Renal cortical epithelial cell (primary cell): ENCODE results near the gene TMEM106C. TPM values are rescaled to one million over a fixed set of nuclear protein-coding genes. Genes with fewer than 3 reads are reported as not detected.

ENCODE experiments used
- DNase-seq: peaks from one replicate; pipeline ENCODE4 v3.0.0-alpha.2; 2011; ENCODE audit warnings: low read depth
- total RNA-seq: library from RNA; depleted of rRNA; stranded (reverse); fragments of >200 nt; gene quantifications from 2 replicates; pipeline ENCODE4 v1.2.3, GENCODE V29; 2014

TMEM106C gene
- total RNA-seq, 1 donor from 2014 or later = 85.7 TPM

DNA sequence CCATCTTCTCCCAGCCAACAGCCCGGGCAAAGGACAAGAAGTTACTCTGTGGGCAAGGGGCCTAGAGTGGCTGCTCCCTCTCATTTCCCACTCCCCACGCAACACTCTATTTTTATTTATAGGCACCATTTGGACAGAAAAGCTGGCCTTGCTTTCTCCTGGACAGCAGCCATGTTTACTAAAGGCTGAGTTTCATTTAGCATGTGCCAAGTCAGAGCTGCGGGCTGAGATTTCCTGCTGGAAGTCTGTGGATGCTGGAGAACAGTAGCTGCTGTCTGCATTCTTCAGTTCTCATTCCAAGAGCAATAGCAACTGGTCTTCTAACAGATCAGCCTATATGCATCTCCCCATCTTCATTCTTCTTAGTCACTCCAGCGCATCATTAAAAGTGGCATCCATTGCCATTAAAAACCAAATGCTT is 32.6 kb downstream of the TMEM106C start:
- no peak for DNase-seq

DNA sequence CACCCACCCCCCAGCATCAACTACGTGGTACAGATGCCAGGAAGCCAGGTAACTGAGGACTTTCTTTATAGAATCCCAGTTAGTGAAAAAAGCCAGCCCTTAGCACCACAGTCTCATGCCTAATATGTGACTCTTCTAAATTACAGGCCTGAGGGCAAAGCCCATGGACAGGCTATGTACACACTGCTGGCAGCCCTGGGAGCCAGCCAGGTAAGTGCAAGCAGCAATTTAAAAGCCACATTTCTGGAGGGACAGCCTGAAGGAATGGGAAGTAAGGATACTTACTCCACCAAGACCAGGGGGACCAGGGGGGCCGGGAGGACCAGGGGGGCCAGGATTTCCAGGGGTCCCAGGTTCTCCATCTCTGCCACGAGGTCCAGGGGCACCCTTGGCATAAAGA is 33.9 kb downstream of the TMEM106C start:
- DNase-seq = no peak

DNA sequence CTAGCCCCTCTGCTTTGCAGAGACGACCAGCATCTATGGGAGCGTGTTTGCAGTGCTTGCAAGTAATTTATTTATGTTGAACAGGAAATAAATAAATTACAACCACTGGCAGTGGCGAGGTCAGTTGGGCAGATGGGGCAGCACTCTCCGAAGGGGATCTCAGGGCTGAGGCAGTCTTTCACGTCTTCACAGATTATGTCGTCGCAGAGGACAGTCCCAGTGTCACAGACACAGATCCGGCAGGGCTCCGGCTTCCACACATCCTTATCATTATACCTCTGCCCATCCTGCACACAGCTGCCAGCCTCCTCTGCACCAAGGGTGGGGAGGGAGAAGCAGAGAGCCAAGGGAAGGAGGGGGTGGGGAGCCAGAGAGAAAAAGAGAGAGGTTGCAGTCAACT is 36.4 kb downstream of the TMEM106C start:
- DNase-seq = no peak

DNA sequence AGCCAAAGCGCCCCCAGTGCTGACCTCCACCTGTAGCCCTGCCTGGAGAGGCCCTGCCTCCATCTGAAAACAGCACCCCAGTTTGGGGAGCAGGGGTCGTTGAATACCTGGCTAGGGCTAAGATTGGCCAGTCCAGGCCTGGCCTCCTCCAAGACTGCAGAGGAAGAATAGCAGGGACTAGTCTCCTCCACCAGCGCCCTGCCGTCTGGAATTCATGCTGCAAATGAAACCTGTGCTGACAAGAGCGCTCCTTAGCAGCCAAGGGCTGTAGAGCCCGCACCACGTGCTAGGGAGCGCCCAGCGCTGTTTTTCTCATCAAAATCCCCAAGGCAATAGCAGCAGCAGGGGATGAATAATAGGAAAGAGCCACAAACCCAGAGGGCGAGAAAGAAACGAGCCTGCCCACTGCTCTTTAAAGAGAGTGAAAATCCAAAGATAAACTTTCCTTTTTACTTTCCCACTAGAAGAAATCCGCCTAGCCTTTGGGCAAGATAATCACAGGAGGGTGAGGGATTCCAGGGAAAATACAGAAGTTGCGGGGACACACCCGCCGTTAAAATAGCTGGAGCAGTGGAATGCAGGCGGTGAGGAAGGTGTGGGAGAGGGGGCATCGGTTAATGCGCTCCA is 37.6 kb downstream of the TMEM106C start:
- peak; percentile 55 for DNase-seq

DNA sequence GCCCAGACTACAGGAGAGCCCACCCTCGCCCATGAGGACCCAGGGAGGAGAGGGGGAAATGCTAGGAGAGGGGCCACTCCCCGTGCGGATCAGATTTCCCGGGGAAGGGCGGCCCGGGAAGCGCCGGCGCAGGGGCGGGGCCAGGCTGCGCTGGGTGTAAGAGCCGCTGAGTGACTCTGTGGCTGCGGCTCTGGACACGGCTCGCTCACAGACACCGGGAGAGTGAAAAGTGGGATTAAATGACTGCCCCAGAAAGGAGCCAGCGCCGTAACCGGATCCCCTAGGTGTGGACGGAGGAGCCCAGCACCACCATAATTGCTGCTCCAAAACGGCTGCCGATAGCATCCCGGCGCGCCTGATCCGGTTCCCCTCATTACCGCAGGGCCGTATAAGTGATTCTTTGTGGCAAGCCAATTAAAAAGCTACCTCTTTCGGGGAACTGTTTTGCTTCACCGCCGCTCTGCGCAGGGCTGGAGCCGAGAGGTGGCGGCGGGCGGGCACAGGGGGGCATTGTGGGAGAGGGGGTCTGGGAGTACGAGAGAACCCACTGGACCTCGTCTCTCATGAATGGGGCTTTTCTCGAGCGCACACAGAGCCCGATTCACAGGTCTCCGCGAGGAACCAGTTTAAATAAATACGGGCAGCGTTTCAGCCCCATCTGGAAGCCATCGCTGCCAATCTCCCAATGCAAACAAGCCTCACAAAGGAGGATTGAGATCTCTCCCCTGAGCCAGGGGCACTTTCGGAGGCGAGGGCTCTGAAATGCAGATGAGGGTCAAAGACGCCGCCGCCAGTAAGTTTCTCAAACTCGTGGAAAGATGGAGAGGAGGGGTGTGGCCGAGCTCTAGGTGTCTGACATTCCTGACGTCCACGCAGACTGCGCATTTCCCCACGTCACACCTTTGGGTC is 38.4 kb downstream of the TMEM106C start:
- DNase-seq = no peak

DNA sequence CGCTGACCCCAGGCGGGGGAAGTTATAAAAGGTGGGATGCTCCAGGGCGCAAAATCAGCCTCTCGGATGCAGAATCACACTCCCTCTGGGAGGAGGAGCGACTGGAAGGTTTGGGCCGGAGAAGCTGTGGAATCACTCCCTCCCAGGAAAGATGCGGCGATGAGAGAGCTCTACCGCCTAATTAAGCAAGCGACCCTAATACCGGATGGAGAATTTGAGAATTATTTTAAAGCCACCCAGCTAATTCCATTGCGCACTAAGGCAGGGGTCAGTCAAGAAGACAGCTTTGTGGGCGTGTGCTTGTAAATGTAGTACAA is 39.0 kb downstream of the TMEM106C start:
- DNase-seq = no peak

DNA sequence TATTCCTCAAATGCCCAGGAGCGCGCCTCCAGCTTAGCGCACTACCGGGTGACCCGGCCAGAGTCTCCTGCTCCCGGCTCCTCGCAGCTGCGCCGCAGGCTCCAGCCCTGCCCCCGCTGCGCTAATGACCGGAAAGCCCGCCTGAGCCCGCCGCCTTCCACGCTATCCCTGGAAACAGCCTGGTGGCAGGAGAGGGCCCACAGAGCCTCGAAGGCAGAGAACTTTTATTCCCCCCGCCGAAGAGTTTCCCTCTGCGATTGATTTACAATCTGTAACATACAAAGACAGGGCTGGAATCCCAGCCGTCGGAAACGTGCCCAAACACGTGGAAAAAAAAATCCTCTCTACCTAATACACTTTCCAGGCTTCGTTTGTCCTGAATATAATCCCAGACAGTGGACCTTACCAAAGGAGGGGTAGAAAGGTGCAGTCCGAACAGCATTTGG is 39.4 kb downstream of the TMEM106C start:
- no peak for DNase-seq

DNA sequence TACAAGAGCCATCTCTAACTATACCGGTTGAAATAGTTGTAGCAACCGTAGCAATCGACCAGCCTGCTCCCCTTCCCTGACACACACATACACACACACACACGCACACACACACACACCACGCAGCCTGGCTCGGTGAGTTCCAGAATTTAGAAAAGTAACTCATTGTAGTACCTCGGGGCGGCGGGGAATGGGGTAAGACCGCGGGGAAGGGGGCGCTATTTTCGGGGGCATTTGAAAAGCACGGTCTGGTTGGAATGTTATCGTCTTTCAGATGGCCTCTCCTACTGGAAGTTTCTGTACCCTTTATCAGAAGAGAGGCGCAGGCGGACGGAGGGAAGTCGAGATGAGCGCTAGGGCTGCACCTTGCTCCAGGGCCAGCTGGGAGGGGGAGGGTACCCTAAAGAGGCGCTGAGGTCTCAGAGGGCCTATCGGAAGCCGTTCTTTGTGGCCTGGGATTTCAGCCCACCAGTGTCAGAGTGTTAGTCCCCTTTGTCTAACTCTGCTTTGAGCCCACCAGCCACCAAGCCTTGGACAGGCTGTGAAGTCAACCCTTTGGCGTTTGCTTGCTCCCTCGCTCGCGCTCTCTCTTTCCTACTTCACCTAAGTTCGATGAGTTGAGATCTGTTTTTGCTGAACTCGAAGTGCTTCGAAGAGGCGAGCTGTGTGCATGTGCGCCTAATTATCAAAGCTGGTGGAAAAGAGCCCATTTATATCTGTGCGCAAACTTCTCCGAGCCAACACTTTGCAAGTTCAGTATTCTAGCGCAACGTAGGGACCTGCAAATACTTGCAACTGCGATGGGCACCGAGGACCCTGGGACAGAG is 40.0 kb downstream of the TMEM106C start:
- no peak for DNase-seq

DNA sequence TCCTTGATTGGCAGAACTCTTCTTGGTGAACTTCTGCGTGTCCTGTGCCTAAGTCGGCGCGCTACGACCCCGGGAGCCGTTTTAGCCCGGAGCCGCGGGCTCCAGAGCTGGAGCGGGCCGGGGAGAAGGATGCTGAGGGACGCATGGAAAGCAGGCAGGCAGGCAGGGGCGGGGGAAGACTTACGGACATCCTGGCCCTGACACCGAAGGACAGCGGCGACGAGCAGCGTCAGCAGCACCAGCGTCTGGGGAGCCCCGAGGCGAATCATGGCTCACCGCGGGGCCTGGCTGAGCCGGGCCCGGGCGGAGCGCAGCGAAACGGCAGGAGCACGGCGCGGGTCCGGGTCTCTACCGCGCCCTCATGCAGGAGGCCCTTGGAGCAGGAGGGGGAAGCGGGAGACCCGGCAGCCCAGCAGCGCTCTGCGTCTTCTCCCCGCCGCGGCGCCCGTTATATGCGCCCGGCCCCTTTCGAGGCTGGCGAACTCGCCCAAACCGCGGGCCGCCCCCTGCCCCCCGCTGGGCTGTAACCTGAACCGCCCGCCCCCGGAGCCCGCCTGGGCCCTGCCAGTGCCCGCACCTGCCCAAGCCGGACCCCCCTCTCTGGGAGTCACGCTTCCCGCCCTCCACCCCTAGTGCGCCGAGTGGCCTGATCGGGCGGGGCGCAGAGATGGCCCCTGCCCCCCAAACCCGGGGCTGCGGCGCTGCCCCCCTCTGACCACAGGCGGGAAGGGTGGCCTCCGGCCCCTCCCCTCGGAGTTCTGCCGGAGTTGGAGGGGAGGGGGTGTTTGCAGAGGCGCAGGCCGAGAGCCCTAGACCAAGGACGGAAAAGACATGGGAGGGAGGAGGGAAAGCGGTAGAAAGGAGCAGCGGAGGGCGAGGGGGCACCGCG is 40.9 kb downstream of the TMEM106C start, which contains the start of gene COL2A1:
Gene COL2A1, minus strand, starts transcription at position 424 of the 889 bp plus-strand sequence. Its CDS starts 155 bp downstream, at position 269.
- DNase-seq = no peak

DNA sequence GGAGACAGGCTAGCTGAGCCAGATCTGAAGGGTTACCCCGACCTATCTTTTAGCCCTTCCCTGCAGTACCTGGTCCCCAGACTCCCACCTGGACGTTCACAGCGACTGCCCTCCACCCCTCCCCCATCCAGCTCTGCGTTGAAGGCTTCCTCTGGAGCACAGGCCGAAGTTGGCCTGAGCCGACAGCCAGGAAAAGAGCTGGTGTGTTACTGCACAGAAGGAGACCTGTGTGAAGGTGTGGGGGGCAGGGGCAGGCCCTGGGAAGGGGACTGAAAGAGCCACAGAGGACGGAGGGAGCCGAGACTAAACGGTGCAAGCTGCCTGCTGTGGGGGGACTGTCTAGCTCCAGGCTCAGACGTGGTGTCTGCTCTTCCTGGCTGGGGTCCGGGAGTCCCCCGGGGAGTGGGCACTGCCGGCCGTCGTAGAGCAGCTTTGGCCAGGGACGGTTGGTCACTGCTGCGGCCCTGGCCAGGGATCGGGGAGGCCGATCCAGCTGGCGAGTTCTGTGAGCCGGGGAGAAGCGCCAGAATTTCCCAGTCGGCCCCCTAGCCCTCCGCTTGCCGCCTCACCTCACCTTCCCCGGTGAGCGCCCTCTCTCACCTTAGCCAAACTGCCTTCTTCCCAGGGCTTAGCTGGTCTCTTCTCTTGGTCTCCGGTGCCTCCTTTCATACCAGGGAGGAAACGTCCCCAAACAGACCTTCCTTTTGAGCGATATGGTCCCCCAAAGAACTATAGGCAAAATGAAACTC is 41.8 kb downstream of the TMEM106C start:
- no peak for DNase-seq

DNA sequence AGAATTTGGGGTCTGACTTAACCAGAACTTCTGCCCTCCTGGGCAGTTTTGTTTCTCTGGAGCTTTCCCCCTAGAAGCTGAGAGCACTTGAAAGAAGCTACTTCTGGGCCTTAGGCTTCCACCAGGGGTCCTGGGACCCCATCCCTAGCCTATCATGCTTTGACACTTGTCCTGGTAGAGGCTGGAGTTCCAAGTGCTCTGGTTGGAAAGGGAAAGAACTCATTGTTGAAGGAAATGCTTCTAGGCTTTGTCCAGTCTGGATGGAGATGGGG is 42.3 kb downstream of the TMEM106C start:
- no peak for DNase-seq

DNA sequence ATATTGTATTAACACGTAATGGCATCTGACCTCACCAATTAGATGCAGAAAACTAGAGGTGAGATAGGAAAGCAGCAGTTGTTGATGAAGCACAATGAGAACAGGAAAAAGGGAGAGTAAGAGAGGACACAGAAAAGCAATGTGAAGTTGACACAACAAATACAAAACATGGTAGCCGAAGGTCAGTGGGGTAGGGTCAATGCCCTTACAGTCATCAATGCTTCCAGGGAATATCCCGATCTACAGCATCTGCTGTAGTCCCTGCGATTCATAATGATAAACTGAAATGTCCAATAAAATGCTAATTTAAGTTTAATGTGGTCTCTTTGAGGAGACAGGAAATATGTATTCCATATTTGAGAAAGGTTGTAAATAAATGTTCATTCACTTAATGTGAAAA is 43.8 kb downstream of the TMEM106C start:
- no peak for DNase-seq

DNA sequence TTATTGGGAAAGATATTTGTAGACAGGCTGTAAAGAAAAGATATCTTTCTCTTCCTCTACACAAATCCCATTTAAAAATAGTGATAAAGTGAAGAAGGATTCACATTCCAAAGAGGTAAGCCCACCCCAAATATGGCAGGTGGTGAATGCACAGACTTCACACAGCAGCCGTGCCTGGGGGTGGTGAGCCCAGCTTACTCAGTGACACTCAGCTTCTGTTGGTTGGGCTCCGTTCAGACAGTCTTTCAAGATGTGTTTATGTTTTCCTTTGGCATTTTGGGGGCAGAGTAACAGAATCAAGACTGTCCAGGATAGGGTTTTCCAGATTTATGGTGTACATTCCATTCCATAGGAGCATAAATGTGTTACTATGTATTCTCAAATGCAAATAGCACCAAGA is 45.0 kb downstream of the TMEM106C start:
- DNase-seq = no peak

DNA sequence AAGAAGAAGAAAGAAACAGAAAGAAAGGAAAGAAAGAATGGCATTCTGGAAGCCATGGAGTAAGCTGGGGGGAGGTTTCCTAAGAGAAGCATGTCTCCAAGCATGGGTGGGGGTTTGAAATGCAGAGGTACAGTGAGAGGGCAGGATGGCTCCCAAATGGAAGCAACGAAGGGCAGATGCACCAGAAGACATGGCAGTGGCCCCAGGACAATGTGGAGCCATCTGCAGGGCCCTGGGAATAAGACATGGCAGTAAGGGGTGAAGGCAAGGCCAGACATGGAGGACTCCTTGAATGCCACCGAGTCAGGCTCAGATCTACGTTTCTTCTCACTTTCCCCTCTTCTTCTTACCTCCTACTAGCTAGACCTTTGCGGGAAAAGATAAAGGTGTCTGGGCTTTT is 45.6 kb downstream of the TMEM106C start:
- DNase-seq = no peak

DNA sequence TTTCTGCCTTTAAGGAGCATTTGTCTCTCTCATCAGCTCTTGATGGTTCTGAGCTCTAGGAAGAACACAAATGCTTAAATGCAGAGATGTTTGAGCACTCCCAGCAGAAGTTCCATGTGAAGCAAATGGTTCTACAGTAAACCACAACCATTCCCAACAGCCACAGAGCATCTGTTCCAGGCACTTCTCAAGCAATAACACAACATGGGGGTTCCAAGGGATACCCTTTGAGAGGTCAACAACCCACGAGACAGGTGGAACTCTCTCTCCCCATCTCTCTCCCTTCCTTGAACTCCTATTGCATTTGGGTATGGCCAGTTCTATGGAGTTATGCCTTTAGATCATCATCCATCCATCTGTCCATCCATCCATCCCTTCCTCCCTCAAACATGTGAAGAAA is 46.1 kb downstream of the TMEM106C start:
- no peak for DNase-seq

DNA sequence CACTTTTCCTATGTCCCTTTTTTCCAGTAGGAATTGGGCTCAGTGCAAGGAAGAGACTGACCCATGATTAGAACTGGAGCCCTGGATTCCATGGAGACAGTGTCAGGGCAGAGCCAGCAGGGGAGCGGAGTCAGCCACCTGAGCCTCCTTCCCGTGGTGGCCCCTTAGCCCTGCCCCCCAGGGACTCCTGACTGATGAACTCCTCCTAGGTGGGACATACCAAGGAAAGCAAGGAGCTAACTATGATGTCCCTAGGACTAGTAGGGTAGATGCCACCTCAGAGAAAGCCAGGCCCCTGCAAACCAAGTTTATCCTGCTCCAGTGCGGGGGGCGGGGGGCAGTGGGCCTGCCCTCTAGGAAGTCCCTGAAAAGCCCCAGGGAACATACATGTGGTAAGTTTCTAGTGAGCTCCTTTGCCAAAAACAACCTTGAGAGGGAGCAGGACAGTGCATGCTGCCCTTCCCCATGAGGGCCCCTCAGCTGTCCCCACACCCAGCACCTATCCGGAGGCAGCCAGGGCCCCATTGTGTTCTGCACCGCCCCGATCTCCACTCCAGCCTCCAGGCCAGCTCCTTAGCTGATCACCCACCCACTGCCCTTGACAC is 47.1 kb downstream of the TMEM106C start:
- no peak for DNase-seq

DNA sequence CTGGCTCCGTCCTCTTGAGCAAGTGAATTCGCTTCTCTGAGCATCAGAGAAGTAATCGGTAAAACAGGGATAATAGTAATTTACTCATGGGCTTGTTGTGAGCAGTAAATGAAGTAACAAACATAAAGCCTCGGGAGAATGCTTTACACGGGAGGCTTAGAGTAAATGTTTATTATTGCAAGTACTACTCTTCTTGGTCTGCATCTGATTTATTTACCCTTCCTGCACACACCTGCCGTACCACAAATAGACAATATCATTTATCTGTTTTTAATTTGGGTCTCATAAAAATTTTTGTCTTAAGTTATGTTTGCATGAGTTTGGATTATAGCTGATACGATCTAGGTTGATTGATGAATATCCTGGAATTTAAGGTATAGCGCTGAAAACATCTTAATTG is 48.7 kb downstream of the TMEM106C start:
- no peak for DNase-seq

DNA sequence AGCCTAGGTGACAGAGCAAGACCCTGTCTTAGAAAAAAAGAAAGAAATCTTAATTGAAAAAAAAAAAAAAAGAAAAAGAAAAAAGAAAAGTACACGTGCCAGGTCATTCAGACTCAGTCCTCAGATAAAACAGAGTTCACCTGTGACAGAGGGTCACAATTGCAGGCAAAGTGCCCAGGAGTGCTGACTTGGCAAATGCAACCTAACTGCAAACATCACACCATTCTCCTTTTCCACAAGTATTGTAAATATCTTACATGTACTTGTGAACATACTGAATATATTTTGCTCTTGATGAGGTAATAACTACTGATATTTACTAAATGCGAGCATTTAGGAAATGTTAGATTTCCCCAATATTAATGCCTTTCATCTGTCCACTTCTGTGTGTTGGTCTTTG is 49.9 kb downstream of the TMEM106C start:
- no peak for DNase-seq

DNA sequence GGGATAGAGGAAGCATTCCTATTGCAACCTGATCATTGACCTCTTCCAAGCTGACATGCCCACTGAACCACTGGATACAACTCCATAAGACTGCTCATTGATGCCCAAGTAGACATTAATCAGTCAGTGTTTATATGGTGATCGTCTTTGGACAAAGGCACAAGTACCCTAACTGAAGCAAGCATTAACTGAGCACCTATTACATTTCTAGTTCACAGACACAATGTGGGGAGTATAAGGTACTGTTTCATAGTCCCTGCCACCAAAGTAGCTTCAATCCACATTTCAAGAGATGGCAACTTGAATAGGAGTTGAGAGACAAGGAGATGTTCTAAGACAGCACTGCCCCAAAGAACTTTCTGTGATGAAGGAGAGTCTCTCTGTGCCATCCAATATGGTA is 51.7 kb downstream of the TMEM106C start:
- no peak for DNase-seq

DNA sequence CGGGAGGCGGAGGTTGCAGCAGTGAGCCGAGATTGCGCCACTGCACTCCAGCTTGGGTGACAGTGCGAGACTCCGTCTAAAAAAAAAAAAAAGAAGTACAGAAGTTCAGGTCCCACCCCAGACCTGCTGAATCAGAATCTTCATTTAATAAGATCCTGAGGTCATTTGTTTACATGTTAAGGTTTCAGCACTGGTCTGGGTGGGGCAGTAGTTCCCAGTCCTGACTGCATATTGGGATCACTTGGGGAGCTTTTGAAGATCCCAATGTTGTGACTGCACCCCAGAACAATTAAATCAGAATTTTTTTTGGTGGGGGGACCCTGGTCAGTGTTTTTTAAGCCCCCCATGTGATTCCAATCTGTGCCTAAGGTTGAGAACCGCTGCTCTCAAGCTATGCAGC is 52.6 kb downstream of the TMEM106C start:
- DNase-seq = no peak
